Neural progenitor cell (in vitro differentiated cells): ENCODE data around the gene EXOC6B. TPM values are rescaled to one million over a fixed set of nuclear protein-coding genes. Genes with fewer than 3 reads are reported as not detected.

Source experiments
- DNase-seq: peaks from one replicate; pipeline ENCODE4 v3.0.0-alpha.2; 2016; ENCODE audit warnings: low spot score
- H2AFZ ChIP-seq: fragments of 200-600 bp; sonication (generic); replicated peaks from 2 replicates; pipeline ENCODE4 v1.6.1; 2016; ENCODE audit warnings: antibody characterized with exemption
- H3F3A ChIP-seq: fragments of 200-600 bp; sonication (generic); 2 replicates; pipeline ENCODE4 v1.6.1; 2016; ENCODE audit warnings: antibody characterized with exemption, low read depth
- H3K27ac ChIP-seq: fragments of 200-600 bp; sonication (generic); 2 replicates; pipeline ENCODE4 v1.5.1; 2016; ENCODE audit warnings: mild to moderate bottlenecking
- H3K27me3 ChIP-seq: fragments of 200-600 bp; sonication (generic); 2 replicates; pipeline ENCODE4 v1.6.1; 2016; ENCODE audit warnings: mild to moderate bottlenecking, moderate library complexity
- H3K36me3 ChIP-seq: fragments of 200-600 bp; sonication (generic); 2 replicates; pipeline ENCODE4 v1.5.1; 2016
- H3K4me1 ChIP-seq: fragments of 200-600 bp; sonication (generic); 2 replicates; pipeline ENCODE4 v1.6.1; 2016; ENCODE audit warnings: mixed run types
- H3K4me2 ChIP-seq: fragments of 200-600 bp; sonication (generic); 2 replicates; pipeline ENCODE4 v1.6.1; 2016
- H3K4me3 ChIP-seq: fragments of 200-600 bp; sonication (generic); 2 replicates; pipeline ENCODE4 v1.5.1; 2016
- H3K79me2 ChIP-seq: fragments of 200-600 bp; sonication (generic); 2 replicates; pipeline ENCODE4 v1.6.1; 2016; ENCODE audit warnings: low read depth
- H3K9ac ChIP-seq: fragments of 200-600 bp; sonication (generic); 2 replicates; pipeline ENCODE4 v1.6.1; 2016
- H3K9me3 ChIP-seq: fragments of 200-600 bp; sonication (generic); 2 replicates; pipeline ENCODE4 v1.5.1; 2016; ENCODE audit warnings: low read depth
- H4K20me1 ChIP-seq: fragments of 200-600 bp; sonication (generic); 2 replicates; pipeline ENCODE4 v1.6.1; 2016; ENCODE audit warnings: low read depth
- H3K27ac Mint-ChIP-seq: 3 replicates; pipeline ENCODE4 v1.8.0; 2021; ENCODE audit warnings: mixed read lengths
- H3K27me3 Mint-ChIP-seq: 2 replicates; pipeline ENCODE4 v1.8.0; 2022; ENCODE audit warnings: low read depth, mild to moderate bottlenecking, inconsistent platforms, moderate library complexity, mixed read lengths; ENCODE audit not compliant: insufficient read depth
- H3K36me3 Mint-ChIP-seq: 3 replicates; pipeline ENCODE4 v1.8.0; 2021; ENCODE audit warnings: mixed read lengths
- H3K4me1 Mint-ChIP-seq: 3 replicates; pipeline ENCODE4 v1.8.0; 2021; ENCODE audit warnings: mixed read lengths
- H3K4me3 Mint-ChIP-seq: 3 replicates; pipeline ENCODE4 v1.8.0; 2021; ENCODE audit warnings: mild to moderate bottlenecking, moderate library complexity, mixed read lengths
- H3K9me3 Mint-ChIP-seq: 3 replicates; pipeline ENCODE4 v1.8.0; 2020; ENCODE audit warnings: mixed read lengths
- CTCF ChIP-seq: fragments of 200-600 bp; sonication (generic); IDR thresholded peaks from 2 replicates; pipeline ENCODE4 v1.5.1; 2017; ENCODE audit warnings: antibody characterized with exemption, mild to moderate bottlenecking
- EZH2 ChIP-seq: fragments of 200-600 bp; sonication (generic); IDR thresholded peaks from 2 replicates; pipeline ENCODE4 v1.6.1; 2017; ENCODE audit warnings: antibody characterized with exemption, mild to moderate bottlenecking, moderate library complexity
- EZH2phosphoT487 ChIP-seq: fragments of 200-600 bp; sonication (generic); IDR thresholded peaks from 2 replicates; pipeline ENCODE4 v1.6.1; 2017; ENCODE audit warnings: antibody characterized with exemption
- total RNA-seq: library from RNA; depleted of rRNA; stranded (reverse); fragments of >200 nt; gene quantifications from 2 replicates; pipeline ENCODE4 v1.2.3, GENCODE V29; 2015; ENCODE audit warnings: low replicate concordance

The EXOC6B gene
- total RNA-seq, 1 donor from 2014 or later: 41.2 TPM

DNA sequence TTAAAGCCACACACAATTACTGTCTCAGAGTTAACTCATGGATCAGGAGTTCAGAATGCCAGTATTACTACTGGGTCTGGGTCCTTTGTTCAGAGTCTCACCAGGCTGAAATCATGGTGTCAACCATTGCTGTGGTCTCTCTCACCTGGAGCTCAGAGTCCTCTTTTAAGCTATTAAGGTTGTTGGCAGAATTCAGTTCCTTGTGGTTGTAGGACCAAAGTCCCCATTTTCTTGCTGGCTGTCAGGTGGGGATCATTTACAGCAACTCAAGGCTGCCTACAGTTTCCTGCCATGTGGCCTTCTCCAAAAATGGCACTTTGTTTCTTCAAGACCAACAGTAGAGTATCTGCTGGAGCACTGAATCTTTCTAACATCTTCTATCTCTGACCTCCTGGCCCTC is 113.5 kb downstream of the EXOC6B start:
- no peaks in the 10 kb centered on the region for H3K27me3 Mint-ChIP-seq
- Histone ChIP-seq H3K9me3 (no peaks in the 10 kb centered on the region), H3K9ac (no peak overlapping the region), H3K4me1 (no peaks in the 10 kb centered on the region), H3K79me2 (no peaks in the 10 kb centered on the region), H2AFZ (no peak overlapping the region), H3K4me2 (no peak overlapping the region), H3K4me3 (no peak overlapping the region), H3K27me3 (no peaks in the 10 kb centered on the region), H3F3A (no peaks in the 10 kb centered on the region), H3K36me3 (peaks cover 2% of the 10 kb centered on the region), H4K20me1 (no peaks in the 10 kb centered on the region), H3K27ac (no peak overlapping the region)
- TF ChIP-seq EZH2 (no peak), CTCF (no peak), EZH2phosphoT487 (no peak)
- H3K36me3 Mint-ChIP-seq: peaks cover 5% of the 10 kb centered on the region
- no peaks in the 10 kb centered on the region for H3K9me3 Mint-ChIP-seq
- no peak for DNase-seq
- no peak overlapping the region for H3K27ac Mint-ChIP-seq
- no peaks in the 10 kb centered on the region for H3K4me1 Mint-ChIP-seq
- no peak overlapping the region for H3K4me3 Mint-ChIP-seq

DNA sequence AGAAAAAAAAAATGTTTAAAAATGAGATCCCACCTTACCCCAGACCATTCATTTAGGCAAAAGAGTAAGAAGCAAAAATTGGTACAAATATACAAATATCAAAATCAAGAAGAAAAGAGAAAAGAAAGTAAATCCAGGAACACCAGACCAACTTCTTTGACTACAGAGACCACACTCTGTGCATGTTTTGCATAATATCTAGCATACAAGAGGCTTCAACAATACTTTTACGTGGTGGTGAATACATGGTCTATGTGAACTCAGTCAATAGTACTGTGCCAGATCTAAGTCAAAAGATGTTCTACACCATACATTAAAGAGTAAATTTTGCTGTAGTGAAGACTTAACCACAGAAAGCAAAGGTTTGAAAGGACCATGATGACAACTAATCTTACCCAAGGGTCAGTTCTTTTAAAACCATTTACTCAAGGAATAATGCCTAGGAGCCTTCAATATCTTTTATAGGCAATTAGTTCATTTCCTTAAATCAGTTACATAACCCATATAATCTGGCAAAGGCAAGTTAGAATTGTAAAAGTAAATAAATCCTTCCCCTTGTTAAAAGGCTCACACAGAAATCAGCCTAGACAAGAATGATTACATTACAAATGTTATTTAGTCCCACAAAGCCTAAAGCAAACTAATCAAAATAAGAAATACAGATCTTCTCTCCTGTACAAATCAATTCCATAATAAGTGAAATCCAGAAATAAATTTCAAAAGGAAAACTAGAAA is 115.2 kb downstream of the EXOC6B start:
- Mint-ChIP-seq H3K27ac (no peak overlapping the region), H3K9me3 (peaks cover under 1% of the 10 kb centered on the region), H3K4me3 (no peak overlapping the region), H3K36me3 (peaks cover 7% of the 10 kb centered on the region), H3K4me1 (no peaks in the 10 kb centered on the region), H3K27me3 (no peaks in the 10 kb centered on the region)
- Histone ChIP-seq H3K9ac (no peak overlapping the region), H3K4me3 (no peak overlapping the region), H3F3A (no peaks in the 10 kb centered on the region), H3K9me3 (no peaks in the 10 kb centered on the region), H3K4me1 (no peaks in the 10 kb centered on the region), H3K79me2 (no peaks in the 10 kb centered on the region), H3K36me3 (no peaks in the 10 kb centered on the region), H3K4me2 (no peak overlapping the region), H3K27me3 (no peaks in the 10 kb centered on the region), H2AFZ (no peak overlapping the region), H4K20me1 (no peaks in the 10 kb centered on the region), H3K27ac (no peak overlapping the region)
- no peak for DNase-seq
- no peak for TF ChIP-seq CTCF
- no peak for TF ChIP-seq EZH2
- no peak for TF ChIP-seq EZH2phosphoT487

- Mint-ChIP-seq H3K27ac (no peak overlapping the region), H3K27me3 (no peaks in the 10 kb centered on the region), H3K4me3 (no peak overlapping the region), H3K4me1 (no peaks in the 10 kb centered on the region), H3K9me3 (peaks cover 2% of the 10 kb centered on the region), H3K36me3 (peaks cover 11% of the 10 kb centered on the region)
- TF ChIP-seq EZH2 (no peak), CTCF (no peak), EZH2phosphoT487 (no peak)
- H3K27me3 ChIP-seq: no peaks in the 10 kb centered on the region
- H3K27ac ChIP-seq: no peak overlapping the region
- no peaks in the 10 kb centered on the region for H3K9me3 ChIP-seq
- no peaks in the 10 kb centered on the region for H3K79me2 ChIP-seq
- H3K9ac ChIP-seq: no peak overlapping the region
- no peaks in the 10 kb centered on the region for H4K20me1 ChIP-seq
- no peaks in the 10 kb centered on the region for H3K36me3 ChIP-seq
- no peaks in the 10 kb centered on the region for H3F3A ChIP-seq
- no peak overlapping the region for H2AFZ ChIP-seq
- no peak for DNase-seq
- H3K4me3 ChIP-seq: no peak overlapping the region
- no peaks in the 10 kb centered on the region for H3K4me1 ChIP-seq
- H3K4me2 ChIP-seq: no peak overlapping the region
Observed at GRCh38 chr2:72708236-72708635, 117.6 kb downstream of the EXOC6B start.
